HCT116 (cell line): Measurements from ENCODE around the gene MAP2K3.

Source experiments
- ATF3 ChIP-seq: IDR thresholded peaks from 2 replicates; pipeline ENCODE4 v1.6.1; 2012
- CTCF ChIP-seq, 3 experiments: fragments of 200-600 bp in 1 of 3; sonication (generic) in 1 of 3; IDR thresholded peaks in 2 of 3; conservative IDR thresholded peaks in 1 of 3; 2 replicates each; pipeline ENCODE4 v1.5.1; 2012 to 2017; ENCODE audit warnings: low read depth in 2 of 3, low read length in 2 of 3, antibody characterized with exemption in 1 of 3, borderline replicate concordance in 1 of 3, control low read depth in 1 of 3, mild to moderate bottlenecking in 1 of 3, mixed read lengths in 1 of 3, mixed run types in 1 of 3, moderate library complexity in 1 of 3; ENCODE audit not compliant: insufficient read depth in 1 of 3
- EZH2 ChIP-seq: fragments of 200-600 bp; sonication (generic); IDR thresholded peaks from 2 replicates; pipeline ENCODE4 v1.6.1; 2017; ENCODE audit warnings: antibody characterized with exemption, mixed run types
- EZH2phosphoT487 ChIP-seq: fragments of 200-600 bp; IDR thresholded peaks from 2 replicates; pipeline ENCODE4 v1.6.1; 2018; ENCODE audit warnings: antibody characterized with exemption, borderline replicate concordance
- JUND ChIP-seq: IDR thresholded peaks from 2 replicates; pipeline ENCODE4 v1.6.1; 2012
- MAX ChIP-seq: IDR thresholded peaks from 2 replicates; pipeline ENCODE4 v1.6.1; 2012
- POLR2A ChIP-seq: IDR thresholded peaks from 2 replicates; pipeline ENCODE4 v1.7.0; 2011; ENCODE audit warnings: borderline replicate concordance; ENCODE audit not compliant: insufficient read depth, insufficient read length; ENCODE audit errors: extremely low read depth
- POLR2AphosphoS5 ChIP-seq: IDR thresholded peaks from 2 replicates; pipeline ENCODE4 v1.6.1; 2011; ENCODE audit warnings: mild to moderate bottlenecking, low read depth, low read length, moderate library complexity
- TCF7L2 ChIP-seq: IDR thresholded peaks from 2 replicates; pipeline ENCODE4 v1.7.0; 2011; ENCODE audit warnings: borderline replicate concordance, inconsistent platforms; ENCODE audit not compliant: insufficient read depth, insufficient read length; ENCODE audit errors: extremely low read depth
- YY1 ChIP-seq: IDR thresholded peaks from 2 replicates; pipeline ENCODE4 v1.6.1; 2011; ENCODE audit warnings: low read length, low read depth, moderate library complexity, mild to moderate bottlenecking; ENCODE audit not compliant: insufficient replicate concordance; ENCODE audit errors: extremely low read depth
- ZNF274 ChIP-seq: fragments of 200-500 bp; sonication (Bioruptor generic); IDR thresholded peaks from 2 replicates; pipeline ENCODE4 v1.6.1; 2014; ENCODE audit warnings: mild to moderate bottlenecking, low read depth, low read length, inconsistent platforms

- TF ChIP-seq EZH2 (no peak), POLR2A (no peak), MAX (no peak), ZNF274 (no peak), CTCF (IDR thresholded peaks at IDR 0.05 in 2 of 3, conservative IDR thresholded peaks at IDR 0.05 in 1 of 3; ENCODE audit: borderline replicate concordance in 1 of 3, insufficient read depth in 1 of 3, low read depth in 2 of 3, low read length in 2 of 3) (no peak), EZH2phosphoT487 (no peak), JUND (no peak), ATF3 (no peak), YY1 (no peak), TCF7L2 (no peak), POLR2AphosphoS5 (no peak)
These were observed 5.3 kb upstream of the MAP2K3 start for GRCh38 chr17:21279198-21279535.
